T-cell (primary cell): ENCODE data around the gene PALS2. TPM values are rescaled to one million over a fixed set of nuclear protein-coding genes. Genes with fewer than 3 reads are reported as not detected.

Source experiments
- ATAC-seq, 4 experiments: fragments of 200-7000 bp in 3 of 4; fragments of 150-1000 bp in 1 of 4; cut with Tn5 transposase; replicated peaks in 1 of 4; 1 replicate in 3 of 4; 2 replicates in 1 of 4; pipeline ENCODE4 v1.10.0; 2021; ENCODE audit warnings: moderate library complexity in 3 of 4, mild to moderate bottlenecking in 2 of 4, moderate number of reproducible peaks in 1 of 4
- CTCF ChIA-PET, 2 donors: fragments of 300-600 bp; sonication (Branson Sonifier 250); formaldehyde crosslinking; loops; one replicate each; lab custom pipeline; 2022; ENCODE audit warnings: antibody characterized with exemption in 2 of 2; lab: Charles Lee
- POLR2A ChIA-PET, 2 donors: fragments of 300-600 bp; sonication (Branson Sonifier 250); formaldehyde crosslinking; loops; one replicate each; lab custom pipeline; 2022; ENCODE audit warnings: antibody characterized with exemption in 2 of 2; lab: Charles Lee
- DNase-seq, 35 experiments: peaks; one replicate each; pipeline versions ENCODE4 v3.0.0 to v3.0.0-alpha.2; 2013 to 2023
- H3K27ac ChIP-seq: one replicate; pipeline ENCODE4 v1.5.1; 2013; ENCODE audit warnings: low read length
- H3K27me3 ChIP-seq, 2 experiments: replicated peaks in 1 of 2; 1 replicate in 1 of 2; 2 replicates in 1 of 2; pipeline versions ENCODE4 v1.6.1 to v1.7.0; 2013; ENCODE audit warnings: low read length in 1 of 2, mixed read lengths in 1 of 2; ENCODE audit not compliant: control insufficient read depth in 2 of 2, insufficient read depth in 2 of 2; ENCODE audit errors: extremely low read depth in 1 of 2
- H3K36me3 ChIP-seq, 2 donors: 1 replicate in 1 of 2; 2 replicates in 1 of 2; pipeline versions ENCODE4 v1.6.1 to v1.7.0; 2013; ENCODE audit warnings: low read length in 1 of 2; ENCODE audit not compliant: control insufficient read depth in 2 of 2, insufficient read depth in 1 of 2; ENCODE audit errors: extremely low read depth in 1 of 2
- H3K4me1 ChIP-seq, 2 experiments: 1 replicate in 1 of 2; 2 replicates in 1 of 2; pipeline versions ENCODE4 v1.6.1 to v1.7.0; 2013; ENCODE audit warnings: low read length in 2 of 2, mixed read lengths in 1 of 2; ENCODE audit not compliant: insufficient read depth in 2 of 2, control insufficient read depth in 1 of 2; ENCODE audit errors: extremely low read depth in 1 of 2
- H3K4me3 ChIP-seq, 2 donors: 1 replicate in 1 of 2; 2 replicates in 1 of 2; pipeline versions ENCODE4 v1.5.1 to v1.7.0; 2013; ENCODE audit warnings: mild to moderate bottlenecking in 2 of 2, low read length in 1 of 2, moderate library complexity in 1 of 2; ENCODE audit not compliant: control insufficient read depth in 1 of 2; ENCODE audit errors: extremely low read depth in 1 of 2
- H3K9me3 ChIP-seq: 2 replicates; pipeline ENCODE4 v1.7.0; 2013
- H3K27ac Mint-ChIP-seq, 2 donors: one replicate each; pipeline ENCODE4 v1.8.0; 2020 to 2021; ENCODE audit warnings: mild to moderate bottlenecking in 2 of 2, mixed read lengths in 2 of 2
- H3K27me3 Mint-ChIP-seq, 2 donors: one replicate each; pipeline ENCODE4 v1.8.0; 2021 to 2022; ENCODE audit warnings: mixed read lengths in 2 of 2
- H3K36me3 Mint-ChIP-seq: one replicate; pipeline ENCODE4 v1.8.0; 2021; ENCODE audit warnings: mixed read lengths
- H3K4me1 Mint-ChIP-seq, 3 donors: one replicate each; pipeline ENCODE4 v1.8.0; 2020 to 2022; ENCODE audit warnings: mixed read lengths in 3 of 3, mild to moderate bottlenecking in 1 of 3
- H3K4me3 Mint-ChIP-seq, 3 donors: one replicate each; pipeline ENCODE4 v1.8.0; 2020 to 2022; ENCODE audit warnings: mild to moderate bottlenecking in 3 of 3, mixed read lengths in 3 of 3, moderate library complexity in 3 of 3
- H3K9me3 Mint-ChIP-seq, 3 donors: one replicate each; pipeline ENCODE4 v1.8.0; 2020 to 2022; ENCODE audit warnings: mixed read lengths in 3 of 3
- WGBS: methylation state at CpG from one replicate; pipeline ENCODE4 v1.1.5; 2013; ENCODE audit warnings: missing lambda C conversion rate; ENCODE audit not compliant: insufficient coverage; 5-methylcytosine and 5-hydroxymethylcytosine counted together
- total RNA-seq, 35 experiments: library from RNA in 6 of 35; stranded (reverse) in 6 of 35; fragments of 120-200 nt in 1 of 35; gene quantifications; one replicate each; pipeline versions ENCODE4 v1.2.1 to v1.2.4 and lab custom pipeline; 2013 to 2026

The PALS2 gene
- total RNA-seq, 5 donors from 2014 or later (not counting 1 experiment from before 2014, with no cell fraction given): 26.1 to 60.0 (median 31.0) TPM

- no peaks in the 10 kb centered on the region for H3K9me3 ChIP-seq
- Mint-ChIP-seq H3K4me1 (peaks cover 25 to 31% (median 25%) of the 10 kb centered on the region in 3 donors), H3K36me3 (peaks cover 3% of the 10 kb centered on the region), H3K27ac (no peak overlapping the region), H3K9me3 (peaks cover 0 to 8% (median 5%) of the 10 kb centered on the region in 3 donors), H3K27me3 (no peaks in the 10 kb centered on the region), H3K4me3 (no peak overlapping the region)
- no peak overlapping the region for H3K4me3 ChIP-seq
- no peaks in the 10 kb centered on the region for H3K27me3 ChIP-seq
- ChIA-PET POLR2A (interaction anchor here in 1 of 2 donors (0.9 kb wide), 1 partner anchor 13 kb away, joined by 3 read pairs; no protein-coding TSS in a partner anchor), CTCF (no interaction called here)
- H3K27ac ChIP-seq: no peak overlapping the region
- H3K4me1 ChIP-seq: no peaks in the 10 kb centered on the region
- ATAC-seq (no peak), DNase-seq (no peak)
- no peaks in the 10 kb centered on the region for H3K36me3 ChIP-seq
- no CpG with 5 or more reads among the region's 2 CpGs for WGBS
These were observed 35.8 kb downstream of the PALS2 start for GRCh38 chr7:24609059-24609458.

- Mint-ChIP-seq H3K4me1 (peaks cover 22 to 28% (median 25%) of the 10 kb centered on the region in 3 donors), H3K9me3 (peaks cover 3 to 11% (median 5%) of the 10 kb centered on the region in 3 donors), H3K27me3 (no peaks in the 10 kb centered on the region), H3K4me3 (no peak overlapping the region), H3K36me3 (peaks cover 4% of the 10 kb centered on the region), H3K27ac (no peak overlapping the region)
- H3K4me3 ChIP-seq: no peak overlapping the region
- WGBS: no CpG with 5 or more reads among the region's 2 CpGs
- DNase-seq (no peak), ATAC-seq (no peak)
- H3K36me3 ChIP-seq: no peaks in the 10 kb centered on the region
- H3K4me1 ChIP-seq: no peaks in the 10 kb centered on the region
- H3K27me3 ChIP-seq: no peaks in the 10 kb centered on the region
- ChIA-PET CTCF (no interaction called here), POLR2A (no interaction called here)
- no peak overlapping the region for H3K27ac ChIP-seq
- no peaks in the 10 kb centered on the region for H3K9me3 ChIP-seq
These were observed 36.3 kb downstream of the PALS2 start for GRCh38 chr7:24609570-24609969.

- Mint-ChIP-seq H3K9me3 (peaks cover 9 to 26% (median 14%) of the 10 kb centered on the region in 3 donors), H3K27me3 (no peaks in the 10 kb centered on the region), H3K4me1 (peaks cover 22 to 29% (median 28%) of the 10 kb centered on the region in 3 donors), H3K4me3 (no peak overlapping the region), H3K36me3 (peaks cover 5% of the 10 kb centered on the region), H3K27ac (no peak overlapping the region)
- no CpG with 5 or more reads among the region's 3 CpGs for WGBS
- Histone ChIP-seq H3K27me3 (no peaks in the 10 kb centered on the region), H3K36me3 (no peaks in the 10 kb centered on the region), H3K4me3 (no peak overlapping the region), H3K4me1 (no peaks in the 10 kb centered on the region), H3K27ac (no peak overlapping the region), H3K9me3 (no peaks in the 10 kb centered on the region)
- ChIA-PET POLR2A (interaction anchor here in 1 of 2 donors (0.6 kb wide), 1 partner anchor 98 kb away, joined by 3 read pairs; no protein-coding TSS in a partner anchor), CTCF (no interaction called here)
- ATAC-seq (no peak), DNase-seq (no peak)
These were observed 37.9 kb downstream of the PALS2 start for GRCh38 chr7:24611130-24611529.

- Histone ChIP-seq H3K9me3 (peaks cover 2% of the 10 kb centered on the region), H3K4me1 (no peaks in the 10 kb centered on the region), H3K27me3 (no peaks in the 10 kb centered on the region), H3K36me3 (no peaks in the 10 kb centered on the region), H3K27ac (no peak overlapping the region), H3K4me3 (no peak overlapping the region)
- ATAC-seq (no peak), DNase-seq (no peak)
- 83% methylated on average over 2 of the region's 2 CpGs for WGBS
- H3K9me3 Mint-ChIP-seq: peaks cover 22 to 43% (median 25%) of the 10 kb centered on the region in 3 donors
- no peaks in the 10 kb centered on the region for H3K27me3 Mint-ChIP-seq
- POLR2A ChIA-PET: no interaction called here
- peaks cover 19% of the 10 kb centered on the region for H3K36me3 Mint-ChIP-seq
- peaks cover 11 to 30% (median 16%) of the 10 kb centered on the region in 3 donors for H3K4me1 Mint-ChIP-seq
- CTCF ChIA-PET: no interaction called here
- H3K4me3 Mint-ChIP-seq: no peak overlapping the region
- no peak overlapping the region for H3K27ac Mint-ChIP-seq
These were observed 44.8 kb downstream of the PALS2 start for GRCh38 chr7:24617957-24618616.

- no peak overlapping the region for H3K27ac Mint-ChIP-seq
- ChIA-PET CTCF (no interaction called here), POLR2A (no interaction called here)
- H3K4me1 Mint-ChIP-seq: peaks cover 12 to 34% (median 20%) of the 10 kb centered on the region in 3 donors
- H3K36me3 Mint-ChIP-seq: peaks cover 19% of the 10 kb centered on the region
- ATAC-seq (no peak), DNase-seq (no peak)
- no peaks in the 10 kb centered on the region for H3K27me3 Mint-ChIP-seq
- H3K4me3 Mint-ChIP-seq: no peak overlapping the region
- no CpG with 5 or more reads among the region's 3 CpGs for WGBS
- Histone ChIP-seq H3K9me3 (peaks cover 2% of the 10 kb centered on the region), H3K27ac (no peak overlapping the region), H3K4me3 (no peak overlapping the region), H3K4me1 (no peaks in the 10 kb centered on the region), H3K36me3 (no peaks in the 10 kb centered on the region), H3K27me3 (no peaks in the 10 kb centered on the region)
- H3K9me3 Mint-ChIP-seq: peaks cover 17 to 29% (median 18%) of the 10 kb centered on the region in 3 donors
These were observed 46.7 kb downstream of the PALS2 start for GRCh38 chr7:24619978-24620377.

- no peak overlapping the region for H3K27ac Mint-ChIP-seq
- no peaks in the 10 kb centered on the region for H3K4me1 ChIP-seq
- H3K9me3 Mint-ChIP-seq: peaks cover 6 to 16% (median 6%) of the 10 kb centered on the region in 3 donors
- ATAC-seq (no peak), DNase-seq (no peak)
- H3K36me3 ChIP-seq: no peaks in the 10 kb centered on the region
- 50% methylated on average over 1 of the region's 1 CpG for whole genome bisulfite sequencing
- H3K4me3 ChIP-seq: no peak overlapping the region
- CTCF ChIA-PET: interaction anchor here (0.6 to 1.2 kb wide), 3 partner anchors 8 to 22 kb away, joined by 4 to 5 read pairs (median 4); no protein-coding TSS in a partner anchor
- POLR2A ChIA-PET: interaction anchor here in 1 of 2 donors (0.6 kb wide), 1 partner anchor 548 kb away, joined by 3 read pairs; no protein-coding TSS in a partner anchor
- no peaks in the 10 kb centered on the region for H3K27me3 ChIP-seq
- H3K27me3 Mint-ChIP-seq: no peaks in the 10 kb centered on the region
- H3K4me1 Mint-ChIP-seq: peaks cover 12 to 26% (median 16%) of the 10 kb centered on the region in 3 donors
- no peaks in the 10 kb centered on the region for H3K9me3 ChIP-seq
- no peak overlapping the region for H3K4me3 Mint-ChIP-seq
- no peak overlapping the region for H3K27ac ChIP-seq
- H3K36me3 Mint-ChIP-seq: peaks cover 32% of the 10 kb centered on the region
These were observed 49.5 kb downstream of the PALS2 start for GRCh38 chr7:24622646-24623182.
